ENCODE data around the gene LBX1. TPM values are rescaled to one million over a fixed set of nuclear protein-coding genes. Genes with fewer than 3 reads are reported as not detected.

Gene LBX1
- total and polyA plus RNA-seq, 7 donors, result 1.8 to 12.3 (median 7.4) TPM

GRCh38 chr10:101263150-101263752 is 34.0 kb upstream of the LBX1 start:
- Histone ChIP-seq H3K27ac (no peak overlapping the region), H3K4me1 (no peaks in the 10 kb centered on the region), H3K27me3 (ENCODE audit: insufficient read depth in 3 of 3, low read length in 2 of 3) (no peaks in the 10 kb centered on the region), H3K9me3 (no peaks in the 10 kb centered on the region), H3K4me3 (no peak overlapping the region), H3K36me3 (ENCODE audit: insufficient read depth in 1 of 2, low read depth in 1 of 2) (no peaks in the 10 kb centered on the region)
- no peak for TF ChIP-seq CTCF (IDR thresholded peaks at IDR 0.05)
- DNase-seq, result no peak
- ATAC-seq, result no peak
- intact Hi-C loops (cut with DNase I), result no loop called here
- WGBS, 3 donors, result 60 to 64% (median 63%) methylated on average over 11 of the region's 11 CpGs

- no peaks in the 10 kb centered on the region for H3K4me1 ChIP-seq
- DNase-seq (no peak), ATAC-seq (no peak)
- no peaks in the 10 kb centered on the region for H3K27me3 ChIP-seq (ENCODE audit: insufficient read depth in 3 of 3, low read length in 2 of 3)
- no peaks in the 10 kb centered on the region for H3K9me3 ChIP-seq
- H3K4me3 ChIP-seq, result no peak overlapping the region
- whole genome bisulfite sequencing, 3 donors, result 74 to 82% (median 79%) methylated on average over 9 of the region's 9 CpGs
- no peaks in the 10 kb centered on the region for H3K36me3 ChIP-seq (ENCODE audit: insufficient read depth in 1 of 2, low read depth in 1 of 2)
- intact Hi-C loops (cut with DNase I), result no loop called here
- no peak overlapping the region for H3K27ac ChIP-seq
- no peak for TF ChIP-seq CTCF (IDR thresholded peaks at IDR 0.05)
Observed at GRCh38 chr10:101262147-101262546, 32.9 kb upstream of the LBX1 start.

GRCh38 chr10:101261702-101262101 is 32.4 kb upstream of the LBX1 start:
- Histone ChIP-seq H3K36me3 (ENCODE audit: insufficient read depth in 1 of 2, low read depth in 1 of 2) (no peaks in the 10 kb centered on the region), H3K27me3 (ENCODE audit: insufficient read depth in 3 of 3, low read length in 2 of 3) (no peaks in the 10 kb centered on the region), H3K4me1 (no peaks in the 10 kb centered on the region), H3K4me3 (no peak overlapping the region), H3K27ac (no peak overlapping the region), H3K9me3 (no peaks in the 10 kb centered on the region)
- intact Hi-C loops (cut with DNase I), result no loop called here
- ATAC-seq (no peak), DNase-seq (no peak)
- 70 to 80% (median 70%) methylated on average over 3 of the region's 3 CpGs for WGBS, 3 donors
- TF ChIP-seq CTCF (IDR thresholded peaks at IDR 0.05), result no peak

GRCh38 chr10:101260764-101261481 is 31.7 kb upstream of the LBX1 start:
- H3K36me3 ChIP-seq (ENCODE audit: insufficient read depth in 1 of 2, low read depth in 1 of 2), result no peaks in the 10 kb centered on the region
- no peak overlapping the region for H3K4me3 ChIP-seq
- ATAC-seq (no peak), DNase-seq (no peak)
- H3K27ac ChIP-seq, result no peak overlapping the region
- no peak for TF ChIP-seq CTCF (IDR thresholded peaks at IDR 0.05)
- H3K27me3 ChIP-seq (ENCODE audit: insufficient read depth in 3 of 3, low read length in 2 of 3), result no peaks in the 10 kb centered on the region
- no peaks in the 10 kb centered on the region for H3K9me3 ChIP-seq
- intact Hi-C loops (cut with DNase I), result no loop called here
- H3K4me1 ChIP-seq, result no peaks in the 10 kb centered on the region
- 54 to 59% (median 55%) methylated on average over 21 of the region's 21 CpGs for WGBS, 3 donors

Data from psoas muscle (tissue), 8 donors.